Muscle of arm (tissue), 14 donors: ENCODE results near the gene RPL35. TPM values are rescaled to one million over a fixed set of nuclear protein-coding genes. Genes with fewer than 3 reads are reported as not detected.
A peak's percentile ranks its signal among the peaks of the same experiment; 100 is the strongest.

Source experiments
- DNase-seq: peaks from one replicate; pipeline ENCODE4 v3.0.0-alpha.2; 2013
- long read RNA-seq, 11 donors: transcript quantifications; one replicate each; lab custom pipeline, GENCODE V29; 2026
- polyA plus RNA-seq, 12 donors: library from polyadenylated mRNA; unstranded; fragments of 120-200 nt; gene quantifications; one replicate each; pipeline ENCODE4 v1.2.1, GENCODE V29; 2013; ENCODE audit not compliant: insufficient read length in 12 of 12

RPL35 gene
- polyA plus RNA-seq: 1,000 to 10,000 TPM in 11 of 12 donors, not detected in 1; 1,368 to 2,116 (median 1,662) TPM
- long read RNA-seq, donor 1, transcript RPL35-201 (4 exons, 455 nt): major isoform, 1,480 of 2,057 reads
- long read RNA-seq, donor 1, transcript RPL35-205 (2 exons, 649 nt): minor isoform, 32 of 2,057 reads
- long read RNA-seq, donor 1, transcript RPL35-203 (3 exons, 785 nt): minor isoform, 407 of 2,057 reads
- long read RNA-seq, donor 1, partial matches to known transcripts: 128 of 2,057 reads
- long read RNA-seq, donor 1, other reads (novel, unspliced or antisense): 10 of 2,057 reads
- long read RNA-seq, donor 2, transcript RPL35-205 (2 exons, 649 nt): minor isoform, 44 of 2,499 reads
- long read RNA-seq, donor 2, transcript RPL35-203 (3 exons, 785 nt): minor isoform, 463 of 2,499 reads
- long read RNA-seq, donor 2, transcript RPL35-201 (4 exons, 455 nt): major isoform, 1,761 of 2,499 reads
- long read RNA-seq, donor 2, partial matches to known transcripts: 216 of 2,499 reads
- long read RNA-seq, donor 2, other reads (novel, unspliced or antisense): 15 of 2,499 reads
- long read RNA-seq, donor 3, transcript RPL35-203 (3 exons, 785 nt): minor isoform, 364 of 1,518 reads
- long read RNA-seq, donor 3, transcript RPL35-205 (2 exons, 649 nt): minor isoform, 44 of 1,518 reads
- long read RNA-seq, donor 3, transcript RPL35-201 (4 exons, 455 nt): major isoform, 1,024 of 1,518 reads
- long read RNA-seq, donor 3, partial matches to known transcripts: 85 of 1,518 reads
- long read RNA-seq, donor 3, other reads (novel, unspliced or antisense): 0 of 1,518 reads
- long read RNA-seq, donor 4, transcript RPL35-205 (2 exons, 649 nt): minor isoform, 35 of 1,342 reads
- long read RNA-seq, donor 4, transcript RPL35-203 (3 exons, 785 nt): minor isoform, 338 of 1,342 reads
- long read RNA-seq, donor 4, transcript RPL35-201 (4 exons, 455 nt): major isoform, 901 of 1,342 reads
- long read RNA-seq, donor 4, partial matches to known transcripts: 68 of 1,342 reads
- long read RNA-seq, donor 4, other reads (novel, unspliced or antisense): 0 of 1,342 reads
- long read RNA-seq, donor 5: 0 reads
- long read RNA-seq, donor 6, transcript RPL35-205 (2 exons, 649 nt): minor isoform, 42 of 1,896 reads
- long read RNA-seq, donor 6, transcript RPL35-203 (3 exons, 785 nt): minor isoform, 516 of 1,896 reads
- long read RNA-seq, donor 6, transcript RPL35-201 (4 exons, 455 nt): major isoform, 1,216 of 1,896 reads
- long read RNA-seq, donor 6, partial matches to known transcripts: 102 of 1,896 reads
- long read RNA-seq, donor 6, other reads (novel, unspliced or antisense): 18 of 1,896 reads
- long read RNA-seq, donor 7, transcript RPL35-205 (2 exons, 649 nt): minor isoform, 33 of 1,384 reads
- long read RNA-seq, donor 7, transcript RPL35-201 (4 exons, 455 nt): major isoform, 929 of 1,384 reads
- long read RNA-seq, donor 7, transcript RPL35-203 (3 exons, 785 nt): minor isoform, 355 of 1,384 reads
- long read RNA-seq, donor 7, partial matches to known transcripts: 67 of 1,384 reads
- long read RNA-seq, donor 7, other reads (novel, unspliced or antisense): 0 of 1,384 reads
- long read RNA-seq, donor 8, transcript RPL35-203 (3 exons, 785 nt): minor isoform, 666 of 3,059 reads
- long read RNA-seq, donor 8, transcript RPL35-205 (2 exons, 649 nt): minor isoform, 100 of 3,059 reads
- long read RNA-seq, donor 8, transcript RPL35-201 (4 exons, 455 nt): major isoform, 2,174 of 3,059 reads
- long read RNA-seq, donor 8, partial matches to known transcripts: 95 of 3,059 reads
- long read RNA-seq, donor 8, other reads (novel, unspliced or antisense): 24 of 3,059 reads
- long read RNA-seq, donor 9, transcript RPL35-203 (3 exons, 785 nt): minor isoform, 427 of 1,980 reads
- long read RNA-seq, donor 9, transcript RPL35-205 (2 exons, 649 nt): minor isoform, 80 of 1,980 reads
- long read RNA-seq, donor 9, transcript RPL35-201 (4 exons, 455 nt): major isoform, 1,346 of 1,980 reads
- long read RNA-seq, donor 9, partial matches to known transcripts: 115 of 1,980 reads
- long read RNA-seq, donor 9, other reads (novel, unspliced or antisense): 11 of 1,980 reads
- long read RNA-seq, donor 10, transcript RPL35-203 (3 exons, 785 nt): minor isoform, 567 of 2,423 reads
- long read RNA-seq, donor 10, transcript RPL35-205 (2 exons, 649 nt): minor isoform, 79 of 2,423 reads
- long read RNA-seq, donor 10, transcript RPL35-201 (4 exons, 455 nt): major isoform, 1,696 of 2,423 reads
- long read RNA-seq, donor 10, partial matches to known transcripts: 69 of 2,423 reads
- long read RNA-seq, donor 10, other reads (novel, unspliced or antisense): 12 of 2,423 reads
- long read RNA-seq, donor 11, transcript RPL35-201 (4 exons, 455 nt): major isoform, 2,214 of 3,107 reads
- long read RNA-seq, donor 11, transcript RPL35-205 (2 exons, 649 nt): minor isoform, 66 of 3,107 reads
- long read RNA-seq, donor 11, transcript RPL35-203 (3 exons, 785 nt): minor isoform, 643 of 3,107 reads
- long read RNA-seq, donor 11, partial matches to known transcripts: 150 of 3,107 reads
- long read RNA-seq, donor 11, other reads (novel, unspliced or antisense): 34 of 3,107 reads

- DNase-seq: peak; percentile 94
These were observed at the start of gene RPL35, which contains the start of gene ARPC5L for GRCh38 chr9:124861342-124862229. Gene RPL35 (minus strand): TSS chr9:124861957. CDS start chr9:124861912, 45 bp downstream. Gene ARPC5L (plus strand): TSS chr9:124862130. CDS start chr9:124869291, 7,161 bp downstream.

- DNase-seq: no peak
These were observed 46.3 kb upstream of the RPL35 start for GRCh38 chr9:124908098-124908497.

- no peak for DNase-seq
These were observed 45.2 kb upstream of the RPL35 start for GRCh38 chr9:124906966-124907365.

- no peak for DNase-seq
These were observed 38.1 kb upstream of the RPL35 start for GRCh38 chr9:124899845-124900244.

- DNase-seq: no peak
These were observed 36.1 kb upstream of the RPL35 start for GRCh38 chr9:124897570-124898460.

GRCh38 chr9:124894741-124895170, 33.0 kb upstream of the RPL35 start:
- no peak for DNase-seq

GRCh38 chr9:124894035-124894740, 32.4 kb upstream of the RPL35 start:
- no peak for DNase-seq

GRCh38 chr9:124890179-124890578, 28.4 kb upstream of the RPL35 start:
- no peak for DNase-seq

GRCh38 chr9:124889006-124889405, 27.2 kb upstream of the RPL35 start:
- no peak for DNase-seq

GRCh38 chr9:124887832-124888231, 26.1 kb upstream of the RPL35 start:
- no peak for DNase-seq

- no peak for DNase-seq
These were observed 25.2 kb upstream of the RPL35 start for GRCh38 chr9:124886866-124887492.

- DNase-seq: no peak
These were observed 24.7 kb upstream of the RPL35 start for GRCh38 chr9:124886461-124886860.

GRCh38 chr9:124885551-124885950, 23.8 kb upstream of the RPL35 start:
- no peak for DNase-seq

- DNase-seq: no peak
These were observed 22.6 kb upstream of the RPL35 start for GRCh38 chr9:124884376-124884775.

GRCh38 chr9:124882231-124882630, 20.5 kb upstream of the RPL35 start:
- DNase-seq: no peak
